ENCODE measurements around the gene LEAP2. TPM values are rescaled to one million over a fixed set of nuclear protein-coding genes. Genes with fewer than 3 reads are reported as not detected.
A peak's percentile ranks its signal among the peaks of the same experiment; 100 is the strongest.

Gene LEAP2
- total and polyA plus RNA-seq, 2 donors (not counting 1 experiment from before 2014, with no cell fraction given), result 0.33 to 0.50 TPM

GRCh38 chr5:132859889-132860437 is 13.5 kb upstream of the LEAP2 start:
- H3K79me2 ChIP-seq (ENCODE audit: control insufficient read depth, insufficient read depth, low read length), result no peaks in the 10 kb centered on the region
- no peak overlapping the region for H3K4me2 ChIP-seq (ENCODE audit: extremely low read depth, insufficient read depth, low read length)
- no peak overlapping the region for H3K27ac ChIP-seq (ENCODE audit: insufficient read depth, low read length)
- TF ChIP-seq EZH2 (IDR thresholded peaks at IDR 0.05; ENCODE audit: low read length, missing control alignments) (no peak), CTCF (conservative IDR thresholded peaks at IDR 0.05 in 1 of 2, IDR thresholded peaks at IDR 0.05 in 1 of 2; ENCODE audit: low read depth in 1 of 2, low read length in 2 of 2) (no peak)
- H3K27me3 ChIP-seq (ENCODE audit: control insufficient read depth, insufficient read depth, low read length), result no peaks in the 10 kb centered on the region
- no peaks in the 10 kb centered on the region for H3K9me3 ChIP-seq (ENCODE audit: control insufficient read depth, insufficient read depth, low read depth, low read length)
- H3K4me1 ChIP-seq (ENCODE audit: control insufficient read depth, extremely low read depth, insufficient read depth, low read length), result peaks cover 4% of the 10 kb centered on the region
- no peaks in the 10 kb centered on the region for H3K36me3 ChIP-seq (ENCODE audit: control insufficient read depth, insufficient read depth, low read length)
- DNase-seq (ENCODE audit: low read depth in 2 of 2), result no peak
- H3K9ac ChIP-seq (ENCODE audit: insufficient read depth, low read length), result no peak overlapping the region
- no peaks in the 10 kb centered on the region for H4K20me1 ChIP-seq (ENCODE audit: control insufficient read depth, extremely low read depth, insufficient read depth, low read length)
- H2AFZ ChIP-seq (ENCODE audit: low read length), result no peak overlapping the region
- no peak overlapping the region for H3K4me3 ChIP-seq (replicated peaks in 1 of 4; ENCODE audit: control extremely low read depth in 1 of 4, insufficient read depth in 1 of 4, low read depth in 3 of 4, low read length in 4 of 4)

- TF ChIP-seq EZH2 (IDR thresholded peaks at IDR 0.05; ENCODE audit: low read length, missing control alignments), result no peak
- no peak for TF ChIP-seq CTCF (conservative IDR thresholded peaks at IDR 0.05 in 1 of 2, IDR thresholded peaks at IDR 0.05 in 1 of 2; ENCODE audit: low read depth in 1 of 2, low read length in 2 of 2)
- H3K27ac ChIP-seq (ENCODE audit: insufficient read depth, low read length), result no peak overlapping the region
- peaks cover 4% of the 10 kb centered on the region for H3K4me1 ChIP-seq (ENCODE audit: control insufficient read depth, extremely low read depth, insufficient read depth, low read length)
- H3K4me3 ChIP-seq (replicated peaks in 1 of 4; ENCODE audit: control extremely low read depth in 1 of 4, insufficient read depth in 1 of 4, low read depth in 3 of 4, low read length in 4 of 4), result no peak overlapping the region
- no peak overlapping the region for H3K9ac ChIP-seq (ENCODE audit: insufficient read depth, low read length)
- H2AFZ ChIP-seq (ENCODE audit: low read length), result no peak overlapping the region
- H3K79me2 ChIP-seq (ENCODE audit: control insufficient read depth, insufficient read depth, low read length), result no peaks in the 10 kb centered on the region
- H3K4me2 ChIP-seq (ENCODE audit: extremely low read depth, insufficient read depth, low read length), result no peak overlapping the region
- DNase-seq (ENCODE audit: low read depth in 2 of 2), result no peak
- no peaks in the 10 kb centered on the region for H3K27me3 ChIP-seq (ENCODE audit: control insufficient read depth, insufficient read depth, low read length)
- no peaks in the 10 kb centered on the region for H3K36me3 ChIP-seq (ENCODE audit: control insufficient read depth, insufficient read depth, low read length)
- no peaks in the 10 kb centered on the region for H4K20me1 ChIP-seq (ENCODE audit: control insufficient read depth, extremely low read depth, insufficient read depth, low read length)
- H3K9me3 ChIP-seq (ENCODE audit: control insufficient read depth, insufficient read depth, low read depth, low read length), result no peaks in the 10 kb centered on the region
These were observed 12.7 kb upstream of the LEAP2 start for GRCh38 chr5:132860742-132861141.

- DNase-seq (ENCODE audit: low read depth in 2 of 2), result no peak
- Histone ChIP-seq H3K36me3 (ENCODE audit: control insufficient read depth, insufficient read depth, low read length) (no peaks in the 10 kb centered on the region), H3K27me3 (ENCODE audit: control insufficient read depth, insufficient read depth, low read length) (no peaks in the 10 kb centered on the region), H3K9me3 (ENCODE audit: control insufficient read depth, insufficient read depth, low read depth, low read length) (no peaks in the 10 kb centered on the region), H4K20me1 (ENCODE audit: control insufficient read depth, extremely low read depth, insufficient read depth, low read length) (no peaks in the 10 kb centered on the region), H3K9ac (ENCODE audit: insufficient read depth, low read length) (peak overlapping the region; percentile 66), H3K79me2 (ENCODE audit: control insufficient read depth, insufficient read depth, low read length) (peaks cover 14% of the 10 kb centered on the region), H3K4me1 (ENCODE audit: control insufficient read depth, extremely low read depth, insufficient read depth, low read length) (peaks cover 3% of the 10 kb centered on the region), H3K4me3 (replicated peaks in 1 of 4; ENCODE audit: control extremely low read depth in 1 of 4, insufficient read depth in 1 of 4, low read depth in 3 of 4, low read length in 4 of 4) (peak overlapping the region; percentile 32 to 99 (median 64)), H3K27ac (ENCODE audit: insufficient read depth, low read length) (peak overlapping the region; percentile 99), H3K4me2 (ENCODE audit: extremely low read depth, insufficient read depth, low read length) (peak overlapping the region; percentile 59), H2AFZ (ENCODE audit: low read length) (peak overlapping the region; percentile 56)
- TF ChIP-seq EZH2 (IDR thresholded peaks at IDR 0.05; ENCODE audit: low read length, missing control alignments) (no peak), CTCF (conservative IDR thresholded peaks at IDR 0.05 in 1 of 2, IDR thresholded peaks at IDR 0.05 in 1 of 2; ENCODE audit: low read depth in 1 of 2, low read length in 2 of 2) (no peak)
These were observed 7.7 kb upstream of the LEAP2 start for GRCh38 chr5:132865668-132866341.
